ENCODE results near the gene SLC49A4. TPM values are rescaled to one million over a fixed set of nuclear protein-coding genes. Genes with fewer than 3 reads are reported as not detected.
A peak's percentile ranks its signal among the peaks of the same experiment; 100 is the strongest.

The SLC49A4 gene
- total and polyA plus RNA-seq, 2 of the 13 experiments (the other 11 are each of a cell fraction or from before 2014, with no cell fraction given), result 6.5 to 16.3 TPM

- TF ChIP-seq, protein P1, sequence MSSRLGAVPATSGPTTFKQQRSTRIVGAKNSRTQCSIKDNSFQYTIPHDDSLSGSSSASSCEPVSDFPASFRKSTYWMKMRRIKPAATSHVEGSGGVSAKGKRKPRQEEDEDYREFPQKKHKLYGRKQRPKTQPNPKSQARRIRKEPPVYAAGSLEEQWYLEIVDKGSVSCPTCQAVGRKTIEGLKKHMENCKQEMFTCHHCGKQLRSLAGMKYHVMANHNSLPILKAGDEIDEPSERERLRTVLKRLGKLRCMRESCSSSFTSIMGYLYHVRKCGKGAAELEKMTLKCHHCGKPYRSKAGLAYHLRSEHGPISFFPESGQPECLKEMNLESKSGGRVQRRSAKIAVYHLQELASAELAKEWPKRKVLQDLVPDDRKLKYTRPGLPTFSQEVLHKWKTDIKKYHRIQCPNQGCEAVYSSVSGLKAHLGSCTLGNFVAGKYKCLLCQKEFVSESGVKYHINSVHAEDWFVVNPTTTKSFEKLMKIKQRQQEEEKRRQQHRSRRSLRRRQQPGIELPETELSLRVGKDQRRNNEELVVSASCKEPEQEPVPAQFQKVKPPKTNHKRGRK (CRISPR knock-in tag; IDR thresholded peaks at IDR 0.05), result no peak
- TF ChIP-seq ZNF225 (CRISPR knock-in tag; IDR thresholded peaks at IDR 0.05) (no peak), HOXA5 (CRISPR knock-in tag; IDR thresholded peaks at IDR 0.05) (peak; percentile 39; the same call in 1 of the 2 replicates), RELA (CRISPR knock-in tag; IDR thresholded peaks at IDR 0.05) (no peak), ZNF724P (CRISPR knock-in tag; IDR thresholded peaks at IDR 0.05; ENCODE audit: borderline replicate concordance) (peak; percentile 35; the same call in 1 of the 2 replicates), ETV6 (CRISPR knock-in tag; conservative IDR thresholded peaks at IDR 0.05) (0 out of 2 replicates have a peak, but pooled peaks have one; percentile 22), BHLHE40 (IDR thresholded peaks at IDR 0.05; ENCODE audit: low read length) (peak; percentile 95), TEF (CRISPR knock-in tag; IDR thresholded peaks at IDR 0.05) (peak; percentile 50), ZNF605 (CRISPR knock-in tag; IDR thresholded peaks at IDR 0.05) (peak; percentile 83), PATZ1 (CRISPR knock-in tag; IDR thresholded peaks at IDR 0.05) (peak; percentile 65; the same call in 1 of the 2 replicates), GATAD1 (CRISPR knock-in tag; IDR thresholded peaks at IDR 0.05) (peak; percentile 83), ZNF644 (CRISPR knock-in tag; IDR thresholded peaks at IDR 0.05; ENCODE audit: low read depth) (0 out of 2 replicates have a peak, but pooled peaks have one; percentile 29), MAFK (conservative IDR thresholded peaks at IDR 0.05 in 1 of 2, IDR thresholded peaks at IDR 0.05 in 1 of 2; ENCODE audit: low read length in 2 of 2) (no peak), ISL2 (CRISPR knock-in tag; IDR thresholded peaks at IDR 0.05) (peak; percentile 65), HOMEZ (CRISPR knock-in tag; IDR thresholded peaks at IDR 0.05; ENCODE audit: low read depth) (no peak), ZNF614 (CRISPR knock-in tag; IDR thresholded peaks at IDR 0.05; ENCODE audit: borderline replicate concordance) (peak; percentile 60; the same call in 1 of the 2 replicates), BCL3 (CRISPR knock-in tag; IDR thresholded peaks at IDR 0.05) (peak; percentile 61; the same call in 1 of the 2 replicates), MATR3 (CRISPR knock-in tag; IDR thresholded peaks at IDR 0.05) (no peak), MED1 (CRISPR knock-in tag; IDR thresholded peaks at IDR 0.05) (peak; percentile 59; the same call in 1 of the 2 replicates)
- TF ChIP-seq, protein P2, sequence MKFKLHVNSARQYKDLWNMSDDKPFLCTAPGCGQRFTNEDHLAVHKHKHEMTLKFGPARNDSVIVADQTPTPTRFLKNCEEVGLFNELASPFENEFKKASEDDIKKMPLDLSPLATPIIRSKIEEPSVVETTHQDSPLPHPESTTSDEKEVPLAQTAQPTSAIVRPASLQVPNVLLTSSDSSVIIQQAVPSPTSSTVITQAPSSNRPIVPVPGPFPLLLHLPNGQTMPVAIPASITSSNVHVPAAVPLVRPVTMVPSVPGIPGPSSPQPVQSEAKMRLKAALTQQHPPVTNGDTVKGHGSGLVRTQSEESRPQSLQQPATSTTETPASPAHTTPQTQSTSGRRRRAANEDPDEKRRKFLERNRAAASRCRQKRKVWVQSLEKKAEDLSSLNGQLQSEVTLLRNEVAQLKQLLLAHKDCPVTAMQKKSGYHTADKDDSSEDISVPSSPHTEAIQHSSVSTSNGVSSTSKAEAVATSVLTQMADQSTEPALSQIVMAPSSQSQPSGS (CRISPR knock-in tag; IDR thresholded peaks at IDR 0.05), result peak; percentile 40; the same call in 1 of the 2 replicates
Measured at GRCh38 chr3:122793568-122794416, 1.1 kb upstream of the SLC49A4 start, which contains the start of gene HSPBAP1 (continued).

Data from HepG2 (cell line).